Measurements from ENCODE around the gene MEF2C. TPM values are rescaled to one million over a fixed set of nuclear protein-coding genes. Genes with fewer than 3 reads are reported as not detected.

Gene MEF2C
- total RNA-seq, 1 experiment from 2014 or later, result 13.0 TPM

GRCh38 chr5:88689668-88690408, 193.1 kb downstream of the MEF2C start:
- no peaks in the 10 kb centered on the region for H3K27me3 ChIP-seq (ENCODE audit: insufficient read depth, low read length)
- H3K4me3 ChIP-seq (replicated peaks in 1 of 2; ENCODE audit: low read depth in 1 of 2, low read length in 2 of 2), result no peak overlapping the region
- DNase-seq (ENCODE audit: low read depth, low spot score) (no peak), ATAC-seq (no peak)
- H3K36me3 ChIP-seq (ENCODE audit: control insufficient read depth in 1 of 2, insufficient read depth in 2 of 2, low read length in 2 of 2), result no peaks in the 10 kb centered on the region
- no peaks in the 10 kb centered on the region for H3K79me2 ChIP-seq (ENCODE audit: insufficient read depth, low read length)
- no peak overlapping the region for H2AFZ ChIP-seq (ENCODE audit: low read depth, low read length, poor library complexity, severe bottlenecking)
- ChIA-PET POLR2A (interaction anchor here (1.6 kb wide), 1 partner anchor 1277 kb away, joined by 4 read pairs; the partner anchor contains the start of gene CCNH), RAD21 (ENCODE audit: low non-redundant PET in 1 of 2, low total read pairs in 2 of 2, uncharacterized antibody in 2 of 2, unreplicated experiment in 2 of 2) (interaction anchor here (0.6 to 2.1 kb wide), 3 partner anchors 34 to 908 kb away, joined by 3 to 14 read pairs (median 7); no protein-coding TSS in a partner anchor), CTCF (interaction anchor here (1.2 to 3.0 kb wide), 9 partner anchors 9 to 1290 kb away, joined by 3 to 60 read pairs (median 8); no protein-coding TSS in a partner anchor)
- no TSS peak for BruUV-seq (replicated peaks)
- H4K20me1 ChIP-seq (ENCODE audit: insufficient read depth), result no peaks in the 10 kb centered on the region
- intact Hi-C loops (cut with micrococcal nuclease), result loop anchor here (10.0 kb wide), 2 partner anchors 805 to 1145 kb away; no protein-coding TSS in a partner anchor
- no peak overlapping the region for H3K4me2 ChIP-seq (ENCODE audit: low read length)
- no peak overlapping the region for H3K9ac ChIP-seq (ENCODE audit: low read length)
- TF ChIP-seq TCF7L2 (IDR thresholded peaks at IDR 0.05; ENCODE audit: borderline replicate concordance, extremely low read depth, insufficient read depth, insufficient read length) (no peak), EGR1 (IDR thresholded peaks at IDR 0.05; ENCODE audit: low read depth) (no peak), ELF1 (IDR thresholded peaks at IDR 0.05; ENCODE audit: borderline replicate concordance, low read depth) (no peak), SRF (IDR thresholded peaks at IDR 0.05; ENCODE audit: low read depth) (no peak)
- no peaks in the 10 kb centered on the region for H3K9me3 ChIP-seq (ENCODE audit: control insufficient read depth in 1 of 2, insufficient read depth in 1 of 2, low read depth in 1 of 2, low read length in 2 of 2)
- no peak overlapping the region for H3K27ac ChIP-seq (ENCODE audit: low read depth, low read length)
- H3K9me2 ChIP-seq (ENCODE audit: insufficient read depth), result no peaks in the 10 kb centered on the region
- H3K4me1 ChIP-seq (ENCODE audit: control insufficient read depth in 1 of 2, insufficient read depth in 2 of 2, low read length in 2 of 2), result peaks cover 0 to 10% of the 10 kb centered on the region in 2 experiments; a peak in 2 of 4 replicates

- Histone ChIP-seq H3K27ac (ENCODE audit: low read depth, low read length) (no peak overlapping the region), H2AFZ (ENCODE audit: low read depth, low read length, poor library complexity, severe bottlenecking) (no peak overlapping the region), H3K9me3 (ENCODE audit: control insufficient read depth in 1 of 2, insufficient read depth in 1 of 2, low read depth in 1 of 2, low read length in 2 of 2) (no peaks in the 10 kb centered on the region), H3K4me1 (ENCODE audit: control insufficient read depth in 1 of 2, insufficient read depth in 2 of 2, low read length in 2 of 2) (peaks cover 0 to 10% of the 10 kb centered on the region in 2 experiments; a peak in 2 of 4 replicates), H3K9me2 (ENCODE audit: insufficient read depth) (no peaks in the 10 kb centered on the region), H3K4me2 (ENCODE audit: low read length) (no peak overlapping the region), H3K36me3 (ENCODE audit: control insufficient read depth in 1 of 2, insufficient read depth in 2 of 2, low read length in 2 of 2) (no peaks in the 10 kb centered on the region), H3K9ac (ENCODE audit: low read length) (no peak overlapping the region), H3K79me2 (ENCODE audit: insufficient read depth, low read length) (no peaks in the 10 kb centered on the region), H3K4me3 (replicated peaks in 1 of 2; ENCODE audit: low read depth in 1 of 2, low read length in 2 of 2) (no peak overlapping the region), H4K20me1 (ENCODE audit: insufficient read depth) (no peaks in the 10 kb centered on the region), H3K27me3 (ENCODE audit: insufficient read depth, low read length) (no peaks in the 10 kb centered on the region)
- no peak for DNase-seq (ENCODE audit: low read depth, low spot score)
- RAD21 ChIA-PET (ENCODE audit: low non-redundant PET in 1 of 2, low total read pairs in 2 of 2, uncharacterized antibody in 2 of 2, unreplicated experiment in 2 of 2), result no interaction called here
- POLR2A ChIA-PET, result no interaction called here
- no TSS peak for BruUV-seq (replicated peaks)
- CTCF ChIA-PET, result interaction anchor here (2.3 to 3.0 kb wide), 2 partner anchors 39 to 908 kb away, joined by 9 to 60 read pairs; no protein-coding TSS in a partner anchor
- intact Hi-C loops (cut with micrococcal nuclease), result loop anchor here (10.0 kb wide), 1 partner anchor 804 kb away; no protein-coding TSS in a partner anchor
- ATAC-seq, result no peak
- TF ChIP-seq SRF (IDR thresholded peaks at IDR 0.05; ENCODE audit: low read depth) (no peak), ELF1 (IDR thresholded peaks at IDR 0.05; ENCODE audit: borderline replicate concordance, low read depth) (no peak), EZH2 (IDR thresholded peaks at IDR 0.05) (no peak), MAX (IDR thresholded peaks at IDR 0.05) (no peak), ZFX (IDR thresholded peaks at IDR 0.05) (no peak), REST (IDR thresholded peaks at IDR 0.05; ENCODE audit: low read depth) (no peak), EGR1 (IDR thresholded peaks at IDR 0.05; ENCODE audit: low read depth) (no peak), POLR2AphosphoS5 (IDR thresholded peaks at IDR 0.05; ENCODE audit: low read depth, low read length) (no peak), SP1 (IDR thresholded peaks at IDR 0.05; ENCODE audit: low read depth) (no peak), YY1 (IDR thresholded peaks at IDR 0.05; ENCODE audit: extremely low read depth, insufficient replicate concordance, low read depth, low read length) (no peak)
Observed at GRCh38 chr5:88688984-88689667, 193.9 kb downstream of the MEF2C start.
